SK-N-MC (cell line): ENCODE results near the gene LRRC4C.

ENCODE experiments used
- EZH2 ChIP-seq: fragments of 200-600 bp; sonication (generic); IDR thresholded peaks from one replicate; pipeline ENCODE4 v1.6.1; 2017; ENCODE audit warnings: antibody characterized with exemption
- POLR2AphosphoS5 ChIP-seq: IDR thresholded peaks from 2 replicates; pipeline ENCODE4 v1.6.1; 2012; ENCODE audit warnings: mild to moderate bottlenecking, low read depth, low read length, borderline replicate concordance

GRCh38 chr11:41121600-41121999, 337.9 kb downstream of the LRRC4C start:
- TF ChIP-seq EZH2 (no peak), POLR2AphosphoS5 (no peak)
